Lung (tissue), 12 donors: Measurements from ENCODE around the gene SEC14L1. TPM values are rescaled to one million over a fixed set of nuclear protein-coding genes. Genes with fewer than 3 reads are reported as not detected.

Experiments
- ATAC-seq: fragments of 200-7000 bp; cut with Tn5 transposase; one replicate; pipeline ENCODE4 v1.9.1; 2020; ENCODE audit warnings: moderate number of reproducible peaks; ENCODE audit not compliant: insufficient read depth, low FRiP score
- DNase-seq, 3 donors: peaks; one replicate each; pipeline ENCODE4 v3.0.0-alpha.2; 2013 to 2017
- H3K27ac ChIP-seq, 2 donors: one replicate each; pipeline ENCODE4 v1.5.1; 2013; ENCODE audit warnings: mild to moderate bottlenecking in 2 of 2, moderate library complexity in 2 of 2, control low read depth in 1 of 2, inconsistent platforms in 1 of 2, low read depth in 1 of 2, low read length in 1 of 2
- H3K27me3 ChIP-seq, 3 donors: one replicate each; pipeline ENCODE4 v1.5.1; 2013; ENCODE audit warnings: low read length in 2 of 3; ENCODE audit not compliant: control insufficient read depth in 3 of 3, insufficient read depth in 3 of 3
- H3K36me3 ChIP-seq, 4 donors: one replicate each; pipeline ENCODE4 v1.5.1; 2013; ENCODE audit warnings: low read length in 4 of 4, mild to moderate bottlenecking in 1 of 4, moderate library complexity in 1 of 4; ENCODE audit not compliant: control insufficient read depth in 4 of 4, insufficient read depth in 4 of 4
- H3K4me1 ChIP-seq, 5 donors: one replicate each; pipeline ENCODE4 v1.5.1; 2013; ENCODE audit warnings: low read length in 5 of 5, mild to moderate bottlenecking in 2 of 5, moderate library complexity in 1 of 5; ENCODE audit not compliant: control insufficient read depth in 5 of 5, insufficient read depth in 5 of 5
- H3K4me3 ChIP-seq: one replicate; pipeline ENCODE4 v1.5.1; 2013; ENCODE audit warnings: mild to moderate bottlenecking, control low read depth, moderate library complexity
- H3K9ac ChIP-seq, 2 donors: one replicate each; pipeline ENCODE4 v1.5.1; 2013; ENCODE audit warnings: low read length in 2 of 2, control low read depth in 1 of 2; ENCODE audit not compliant: insufficient read depth in 1 of 2
- H3K9me3 ChIP-seq, 4 donors: one replicate each; pipeline ENCODE4 v1.5.1; 2013; ENCODE audit warnings: low read length in 3 of 4, mild to moderate bottlenecking in 1 of 4, moderate library complexity in 1 of 4; ENCODE audit not compliant: control insufficient read depth in 4 of 4, insufficient read depth in 3 of 4
- WGBS, 2 donors: extraction: QIAGEN DNeasy Blood & Tissue Kit; methylation state at CpG; one replicate each; pipeline ENCODE4 v1.1.7; 2013; 5-methylcytosine and 5-hydroxymethylcytosine counted together
- polyA plus RNA-seq, 2 donors: library from polyadenylated mRNA; stranded (reverse); fragments of 200-250 nt; gene quantifications; one replicate each; pipeline ENCODE4 v1.2.1, GENCODE V29; 2013
- total RNA-seq, 2 donors: library from RNA; depleted of rRNA in 1 of 2; stranded (reverse); fragments of >200 nt in 1 of 2; gene quantifications; one replicate each; pipeline ENCODE4 v1.2.1, GENCODE V29; 2014 to 2021
- TF ChIP-seq, protein P1 (sequence below): IDR thresholded peaks from 2 replicates; pipeline ENCODE4 v1.5.1; 2012; ENCODE audit warnings: mild to moderate bottlenecking; ENCODE audit errors: control extremely low read depth, extremely low read depth
- donor health status: control.
- donor health status: control.
- donor health status: Bipolar disorder and iron deficiency.
- donor health status: healthy.
- donor health status: DM: yes; HTN: yes; CAD: no.

SEC14L1 gene
- total and polyA plus RNA-seq, 4 donors = 41.6 to 171 (median 135) TPM

GRCh38 chr17:77208856-77209255 is 68.1 kb downstream of the SEC14L1 start:
- H3K4me1 ChIP-seq = peaks cover 0 to 4% (median 0%) of the 10 kb centered on the region in 5 donors
- DNase-seq = no peak
- H3K9me3 ChIP-seq = no peaks in the 10 kb centered on the region
- no peaks in the 10 kb centered on the region for H3K27me3 ChIP-seq
- 77 to 85% methylated on average over 3 of the region's 3 CpGs for WGBS, 2 donors
- no peak for ATAC-seq
- TF ChIP-seq, protein P1, sequence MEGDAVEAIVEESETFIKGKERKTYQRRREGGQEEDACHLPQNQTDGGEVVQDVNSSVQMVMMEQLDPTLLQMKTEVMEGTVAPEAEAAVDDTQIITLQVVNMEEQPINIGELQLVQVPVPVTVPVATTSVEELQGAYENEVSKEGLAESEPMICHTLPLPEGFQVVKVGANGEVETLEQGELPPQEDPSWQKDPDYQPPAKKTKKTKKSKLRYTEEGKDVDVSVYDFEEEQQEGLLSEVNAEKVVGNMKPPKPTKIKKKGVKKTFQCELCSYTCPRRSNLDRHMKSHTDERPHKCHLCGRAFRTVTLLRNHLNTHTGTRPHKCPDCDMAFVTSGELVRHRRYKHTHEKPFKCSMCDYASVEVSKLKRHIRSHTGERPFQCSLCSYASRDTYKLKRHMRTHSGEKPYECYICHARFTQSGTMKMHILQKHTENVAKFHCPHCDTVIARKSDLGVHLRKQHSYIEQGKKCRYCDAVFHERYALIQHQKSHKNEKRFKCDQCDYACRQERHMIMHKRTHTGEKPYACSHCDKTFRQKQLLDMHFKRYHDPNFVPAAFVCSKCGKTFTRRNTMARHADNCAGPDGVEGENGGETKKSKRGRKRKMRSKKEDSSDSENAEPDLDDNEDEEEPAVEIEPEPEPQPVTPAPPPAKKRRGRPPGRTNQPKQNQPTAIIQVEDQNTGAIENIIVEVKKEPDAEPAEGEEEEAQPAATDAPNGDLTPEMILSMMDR = no peak
- H3K36me3 ChIP-seq = peaks cover 12 to 69% (median 58%) of the 10 kb centered on the region in 4 donors
- no peak overlapping the region for H3K9ac ChIP-seq
- peak overlapping the region; percentile 17 to 54 for H3K27ac ChIP-seq
- H3K4me3 ChIP-seq = no peak overlapping the region

GRCh38 chr17:77209330-77209748 is 68.6 kb downstream of the SEC14L1 start:
- TF ChIP-seq, protein P1 = no peak
- Histone ChIP-seq H3K27me3 (no peaks in the 10 kb centered on the region), H3K9me3 (no peaks in the 10 kb centered on the region), H3K9ac (no peak overlapping the region), H3K4me1 (peaks cover 0 to 4% (median 0%) of the 10 kb centered on the region in 5 donors), H3K36me3 (peaks cover 12 to 70% (median 59%) of the 10 kb centered on the region in 4 donors), H3K27ac (peak overlapping the region in 1 of 2 donors; percentile 54), H3K4me3 (no peak overlapping the region)
- DNase-seq = peak in 2 of 3 donors; percentile 56 to 65
- WGBS, 2 donors = 69 to 83% methylated on average over 13 of the region's 13 CpGs
- ATAC-seq = no peak

- H3K9me3 ChIP-seq = no peaks in the 10 kb centered on the region
- peaks cover 12 to 69% (median 57%) of the 10 kb centered on the region in 4 donors for H3K36me3 ChIP-seq
- TF ChIP-seq, protein P1 = no peak
- no peak overlapping the region for H3K4me3 ChIP-seq
- 69 to 73% methylated on average over 7 of the region's 7 CpGs for WGBS, 2 donors
- no peaks in the 10 kb centered on the region for H3K27me3 ChIP-seq
- peaks cover 0 to 6% (median 0%) of the 10 kb centered on the region in 5 donors for H3K4me1 ChIP-seq
- H3K9ac ChIP-seq = no peak overlapping the region
- ATAC-seq (no peak), DNase-seq (no peak)
- peak overlapping the region in 1 of 2 donors; percentile 71 for H3K27ac ChIP-seq
These were observed 69.6 kb downstream of the SEC14L1 start for GRCh38 chr17:77210331-77210730.

DNA sequence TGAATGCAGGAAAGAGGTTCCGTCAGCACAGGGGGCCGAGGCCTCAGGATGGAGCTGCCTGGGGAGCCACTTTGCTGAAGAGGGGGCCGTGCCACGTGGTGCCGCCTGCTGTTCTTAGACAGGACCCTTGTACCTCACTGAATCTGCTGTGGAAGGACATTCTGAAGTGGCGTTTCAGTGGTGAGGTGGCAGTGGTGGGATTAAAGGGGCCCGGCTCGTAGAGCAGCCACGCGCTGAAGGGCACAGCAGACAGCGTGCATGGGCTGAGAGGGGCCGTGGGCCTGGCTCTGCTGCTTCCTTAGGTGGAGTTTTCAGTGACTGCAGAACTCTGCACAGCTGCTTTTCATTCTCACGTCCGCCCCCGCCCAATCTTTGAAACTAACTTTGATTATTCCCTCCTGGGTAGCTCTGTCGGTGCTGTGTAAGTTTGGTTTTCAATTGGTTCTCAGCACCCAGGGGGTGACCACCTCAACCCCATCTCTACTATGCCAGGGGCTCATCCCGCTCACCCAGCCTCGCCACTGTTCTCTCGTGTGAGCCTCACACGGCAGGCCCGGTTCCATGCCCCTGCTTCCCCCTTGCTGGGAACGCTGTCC is 70.3 kb downstream of the SEC14L1 start:
- Histone ChIP-seq H3K27ac (peak overlapping the region in 1 of 2 donors; percentile 6), H3K4me1 (peaks cover 0 to 7% (median 0%) of the 10 kb centered on the region in 5 donors), H3K9ac (no peak overlapping the region), H3K9me3 (no peaks in the 10 kb centered on the region), H3K36me3 (peaks cover 12 to 64% (median 55%) of the 10 kb centered on the region in 4 donors), H3K4me3 (no peak overlapping the region), H3K27me3 (no peaks in the 10 kb centered on the region)
- DNase-seq (no peak), ATAC-seq (no peak)
- TF ChIP-seq, protein P1 = no peak
- WGBS, 2 donors = 85 to 91% methylated on average over 22 of the region's 22 CpGs
